GM18858 (cell line): ENCODE measurements around the gene SMAD3.

Experiments used
- ATAC-seq: cut with Tn5 transposase; IDR thresholded peaks from one replicate; pipeline ENCODE4 v1.9.1; 2021; ENCODE audit not compliant: unreplicated experiment

SMAD3 gene

DNA sequence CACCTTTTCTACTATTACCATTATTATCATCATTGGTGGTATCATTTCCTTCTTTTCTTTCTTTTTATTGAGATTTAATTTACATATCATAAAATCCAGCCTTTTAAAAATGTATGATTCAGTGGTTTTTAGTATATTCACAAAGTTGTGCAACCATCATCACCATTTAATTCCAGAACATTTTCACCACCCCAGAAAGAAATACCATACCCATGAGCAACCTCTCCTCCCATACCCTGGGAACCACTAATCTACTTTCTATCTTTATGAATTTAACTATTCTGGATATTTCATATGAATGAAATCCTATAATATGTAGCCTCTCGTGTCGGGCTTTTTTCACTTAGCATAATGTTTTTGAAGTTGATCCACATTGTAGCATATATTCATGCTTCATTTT lies 159.9 kb downstream of the SMAD3 start:
- no peak for ATAC-seq

- no peak for ATAC-seq
Measured at GRCh38 chr15:67227431-67227830, 162.0 kb downstream of the SMAD3 start.

DNA sequence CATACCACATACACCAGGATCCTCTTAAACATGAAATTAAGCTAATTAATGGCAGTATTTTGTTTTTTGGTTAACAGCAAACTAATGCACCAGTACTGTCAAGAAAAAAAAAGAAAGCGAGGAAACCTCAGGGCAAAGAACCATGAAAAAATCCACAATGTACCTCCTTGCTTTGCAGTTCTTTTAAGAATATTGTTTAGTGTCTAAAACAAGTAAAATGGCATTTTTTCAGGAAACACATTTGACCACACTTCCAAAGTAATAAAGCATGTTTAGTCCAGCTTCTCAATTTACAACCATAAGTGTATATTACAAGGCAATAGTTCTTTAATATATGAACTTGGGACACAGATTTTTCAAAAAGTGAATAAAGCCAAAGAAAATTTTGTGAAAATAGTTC lies 162.4 kb downstream of the SMAD3 start:
- no peak for ATAC-seq

DNA sequence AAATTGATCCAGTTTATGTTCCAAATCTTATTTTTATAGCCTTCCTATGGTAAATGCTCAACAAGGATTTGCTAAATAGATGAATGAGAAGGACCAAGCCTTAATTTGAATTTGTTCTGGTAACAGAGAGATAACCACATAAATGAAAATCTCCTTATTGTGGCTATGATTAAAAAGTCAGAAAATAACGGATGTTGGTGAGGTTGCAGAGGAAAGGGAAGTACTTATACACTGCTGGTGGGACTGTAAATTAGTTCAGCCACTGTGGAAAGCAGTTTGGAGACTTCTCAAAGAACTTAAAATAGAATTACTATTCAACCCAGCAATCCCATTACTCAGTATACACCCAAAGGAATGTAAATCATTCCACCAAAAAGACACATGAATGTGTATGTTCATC lies 162.9 kb downstream of the SMAD3 start:
- ATAC-seq = no peak

DNA sequence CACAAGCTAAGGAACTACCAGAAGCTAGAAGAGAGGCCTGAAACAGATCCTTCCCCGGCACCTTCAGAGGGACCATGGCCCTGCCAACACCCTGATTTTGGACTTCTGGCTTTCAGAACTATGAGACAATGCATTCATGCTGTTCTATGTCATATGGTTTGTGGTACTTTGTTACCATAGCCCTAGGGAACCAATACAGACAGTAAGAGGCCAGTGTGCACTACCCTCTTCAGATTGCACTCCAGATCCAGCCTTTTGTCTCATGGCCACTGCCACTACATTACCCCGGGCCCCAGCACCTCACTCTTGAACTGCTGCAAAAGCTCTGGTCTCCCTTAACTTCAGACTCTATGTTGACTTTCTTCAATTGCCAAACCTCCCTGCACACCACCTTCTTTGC lies 165.1 kb downstream of the SMAD3 start:
- ATAC-seq = no peak

- ATAC-seq = no peak
Measured at GRCh38 chr15:67232591-67232990, 167.2 kb downstream of the SMAD3 start.

DNA sequence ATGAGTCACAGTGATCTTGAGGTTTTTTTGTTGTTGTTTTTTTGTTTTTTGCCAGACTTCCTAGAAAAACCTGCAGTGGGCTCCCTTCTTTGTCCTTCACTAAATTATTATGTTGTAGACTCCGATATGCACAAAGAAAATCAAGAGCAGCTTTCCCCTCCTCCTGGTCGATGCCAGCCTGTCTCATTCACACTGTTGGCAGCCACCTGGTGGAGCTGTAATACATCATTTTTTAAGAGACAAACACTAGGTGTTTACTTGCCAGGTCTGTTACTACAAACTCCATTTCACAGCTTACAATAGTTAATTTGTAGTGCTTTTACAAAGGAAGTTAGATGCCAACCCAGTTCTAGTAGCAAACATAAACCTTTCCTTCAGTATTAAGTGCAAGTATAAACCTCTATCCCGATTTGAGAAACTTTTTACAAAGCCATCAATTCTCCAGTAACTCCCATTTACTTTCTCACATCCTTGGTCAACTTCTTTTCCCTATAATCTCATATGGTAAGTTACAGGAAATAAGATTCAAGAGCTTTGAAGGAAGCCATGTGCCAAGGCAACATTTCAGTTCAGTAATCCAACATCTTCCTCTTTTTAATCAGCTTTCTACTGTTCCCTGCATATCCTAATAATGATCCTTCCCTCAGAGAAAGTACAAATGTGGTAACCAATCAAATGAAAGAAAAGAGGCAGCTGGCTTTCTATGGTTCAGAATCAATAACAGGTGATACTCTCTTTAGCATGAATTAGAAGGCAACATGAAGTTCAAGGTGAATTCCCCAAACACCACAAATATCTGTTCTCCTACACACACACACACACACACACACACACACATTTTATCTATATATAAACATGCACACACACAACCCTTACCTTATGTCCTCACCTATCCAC lies 175.1 kb downstream of the SMAD3 start:
- ATAC-seq = no peak

DNA sequence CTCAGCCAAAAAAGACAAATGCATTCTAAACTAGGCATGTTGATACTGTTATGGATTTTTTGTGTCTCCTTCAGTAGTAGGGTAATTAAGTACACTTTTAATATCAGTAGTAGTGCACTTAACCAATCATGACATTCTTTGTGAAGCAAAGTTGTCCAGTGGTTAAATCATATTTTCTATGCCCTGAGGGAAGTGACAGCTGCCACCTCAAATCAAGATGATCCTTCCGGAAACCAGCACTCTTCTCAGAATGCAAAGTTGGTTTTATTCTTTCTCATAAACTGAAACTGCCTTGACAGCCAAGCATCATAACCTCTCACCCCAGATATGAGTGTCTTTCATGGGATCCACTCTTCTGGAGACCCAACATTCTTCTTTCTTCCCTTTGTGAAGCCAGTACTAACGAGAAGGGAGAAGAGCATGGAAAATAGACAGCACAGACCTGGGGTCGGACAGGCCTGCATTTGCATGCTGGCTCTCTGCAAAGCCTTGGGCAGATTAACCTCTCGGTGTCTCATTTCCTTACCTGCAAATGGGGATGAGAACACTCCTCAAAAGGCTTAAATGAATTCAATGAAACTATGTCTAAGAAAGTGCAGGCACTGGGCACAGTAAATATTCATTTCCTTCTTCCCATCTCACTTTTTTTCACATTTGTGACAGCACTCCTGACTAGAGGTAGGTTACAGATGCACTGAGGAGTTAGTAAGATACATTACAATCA lies 175.9 kb downstream of the SMAD3 start:
- peak; percentile 70 for ATAC-seq

- ATAC-seq = no peak
Measured at GRCh38 chr15:67242708-67243111, 177.3 kb downstream of the SMAD3 start.
